Fibroblast of skin of left biceps (primary cell): ENCODE measurements around the gene METTL9.
"Not testable (repeated sequence)": the region's sequence is repeated elsewhere in the genome, so short reads cannot be mapped to it uniquely, and the experiment has no call there.

Experiments used
- DNase-seq, 2 experiments: peaks; one replicate each; pipeline ENCODE4 v3.0.0-alpha.2; 2013; ENCODE audit warnings: low read depth in 2 of 2

METTL9 gene

GRCh38 chr16:21610766-21611165 lies 11.4 kb downstream of the METTL9 start:
- DNase-seq: no peak

- no peak for DNase-seq
These were observed 11.8 kb downstream of the METTL9 start for GRCh38 chr16:21611198-21611555.

- DNase-seq: no peak
These were observed 12.4 kb downstream of the METTL9 start for GRCh38 chr16:21611556-21612384.

GRCh38 chr16:21613361-21613760 lies 14.0 kb downstream of the METTL9 start:
- DNase-seq: no peak

GRCh38 chr16:21613781-21614180 lies 14.4 kb downstream of the METTL9 start:
- no peak for DNase-seq

DNA sequence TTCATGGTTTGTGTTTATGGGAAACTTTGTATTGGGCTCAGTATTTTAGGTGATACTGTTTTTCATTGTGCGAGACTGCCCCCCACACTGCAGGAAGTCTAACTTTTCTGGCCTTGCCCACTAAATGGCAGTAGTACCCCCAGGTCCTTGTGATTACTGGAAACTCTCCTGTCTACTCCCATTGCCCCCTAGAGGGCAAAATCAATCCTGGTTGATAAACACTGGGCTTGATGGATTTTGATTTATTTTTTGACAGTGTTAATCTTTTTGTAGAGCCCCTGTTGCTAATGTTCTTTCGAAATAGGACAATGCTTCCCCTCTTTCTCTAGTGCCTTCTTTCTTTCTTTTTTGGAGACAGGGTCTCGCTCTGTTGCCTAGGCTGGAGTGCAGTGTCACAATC lies 15.5 kb downstream of the METTL9 start:
- no peak for DNase-seq

GRCh38 chr16:21617607-21618006 lies 18.2 kb downstream of the METTL9 start:
- DNase-seq: no peak

- no peak for DNase-seq
These were observed 18.9 kb downstream of the METTL9 start for GRCh38 chr16:21618281-21618680.

- DNase-seq: no peak
These were observed 20.5 kb downstream of the METTL9 start for GRCh38 chr16:21619765-21620425.

GRCh38 chr16:21620592-21620991 lies 21.2 kb downstream of the METTL9 start:
- DNase-seq: no peak

GRCh38 chr16:21622545-21622944 lies 23.2 kb downstream of the METTL9 start:
- DNase-seq: no peak

DNA sequence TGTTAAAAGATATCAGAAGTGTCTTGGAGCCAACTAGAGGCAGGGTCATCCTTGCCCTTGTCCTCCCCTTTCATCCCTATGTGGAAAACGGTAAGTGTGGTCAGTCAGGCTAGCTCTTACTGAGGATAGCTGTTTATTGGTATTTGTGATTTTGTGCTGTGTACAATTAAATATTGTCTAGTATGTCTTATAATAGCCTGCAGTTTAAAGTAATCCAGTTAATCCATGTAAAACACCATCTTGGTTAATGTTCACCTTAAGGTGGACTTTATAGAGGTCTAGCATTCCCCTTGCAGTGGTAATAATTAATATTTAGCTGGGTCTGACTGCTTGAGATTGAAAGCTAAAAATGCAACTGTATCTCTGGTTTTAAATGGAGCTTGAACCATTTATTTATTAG lies 25.6 kb downstream of the METTL9 start:
- DNase-seq: no peak

GRCh38 chr16:21626659-21627277 lies 27.4 kb downstream of the METTL9 start:
- peak; percentile 77 to 79 for DNase-seq

GRCh38 chr16:21628121-21628726 lies 28.8 kb downstream of the METTL9 start:
- no peak for DNase-seq

GRCh38 chr16:21628772-21629171 lies 29.4 kb downstream of the METTL9 start:
- DNase-seq: no peak

- DNase-seq: not testable (repeated sequence)
These were observed 30.5 kb downstream of the METTL9 start for GRCh38 chr16:21629616-21630539.

DNA sequence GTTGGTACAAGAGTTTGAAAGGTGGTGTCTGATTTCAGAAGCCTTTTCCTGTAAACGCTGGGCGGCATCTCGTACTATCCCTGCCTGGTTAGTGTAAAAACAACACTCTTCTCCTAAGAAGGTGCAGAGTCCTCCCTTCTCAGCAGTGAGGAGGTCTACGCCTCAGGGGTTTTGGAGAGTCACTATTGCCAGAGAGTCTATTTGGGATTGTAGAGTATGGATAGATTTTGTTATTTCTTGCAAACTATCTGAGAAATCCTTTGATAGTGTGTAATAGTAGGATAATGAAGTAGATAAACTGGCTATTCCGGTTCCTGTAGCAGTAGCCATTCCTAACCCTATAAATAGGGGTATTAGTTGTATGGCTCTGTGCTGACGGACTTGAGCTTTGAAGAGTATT lies 31.5 kb downstream of the METTL9 start:
- DNase-seq: not testable (repeated sequence)

GRCh38 chr16:21631376-21631775 lies 32.0 kb downstream of the METTL9 start:
- DNase-seq: not testable (repeated sequence)

GRCh38 chr16:21631951-21632575 lies 32.7 kb downstream of the METTL9 start:
- DNase-seq: not testable (repeated sequence)

GRCh38 chr16:21634216-21634615 lies 34.8 kb downstream of the METTL9 start:
- no peak for DNase-seq

DNA sequence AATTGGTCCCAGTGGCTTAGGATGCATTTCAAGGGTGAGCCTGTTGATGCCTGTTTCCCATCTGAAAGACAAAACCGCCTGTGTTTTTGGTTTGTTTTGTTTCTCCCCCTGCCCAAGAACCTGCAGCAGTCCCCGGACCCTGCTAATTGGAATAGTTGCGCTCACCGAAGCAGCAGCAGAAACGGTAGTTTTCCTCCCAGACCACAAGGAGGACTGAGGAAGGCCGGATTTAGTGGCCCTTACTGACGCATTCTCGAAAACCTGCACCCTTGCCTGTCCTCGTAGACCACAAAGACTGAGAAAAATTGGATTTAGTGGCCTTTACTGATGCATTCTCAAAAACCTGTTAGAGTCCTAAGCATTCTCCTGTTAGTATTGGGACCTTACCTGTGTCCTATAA lies 36.3 kb downstream of the METTL9 start:
- not testable (repeated sequence) for DNase-seq
